GM19397 (cell line): ENCODE results near the gene ADRB1.

Experiments
- ATAC-seq: cut with Tn5 transposase; IDR thresholded peaks from one replicate; pipeline ENCODE4 v1.9.1; 2021; ENCODE audit warnings: mild to moderate bottlenecking, moderate library complexity; ENCODE audit not compliant: unreplicated experiment

ADRB1 gene

DNA sequence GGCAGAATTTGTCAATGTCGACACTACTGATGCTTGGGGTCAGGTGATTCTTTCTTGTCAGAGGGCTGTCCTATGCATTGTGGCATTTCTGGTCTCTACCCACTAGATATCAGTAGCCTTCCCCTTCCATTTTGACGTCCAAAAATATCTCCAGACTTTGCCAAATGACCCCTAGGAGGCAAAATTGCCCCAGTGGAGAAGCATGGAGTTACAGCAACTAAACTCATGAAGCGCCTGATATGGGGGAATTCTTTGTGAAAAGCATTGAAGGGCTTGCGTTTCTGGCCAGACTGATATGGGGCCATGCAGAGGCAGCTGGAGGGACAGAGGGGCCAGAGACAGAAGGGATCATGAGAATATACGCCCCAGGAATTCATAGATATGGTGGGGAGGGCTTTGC, 43.6 kb downstream of the ADRB1 start:
- no peak for ATAC-seq

DNA sequence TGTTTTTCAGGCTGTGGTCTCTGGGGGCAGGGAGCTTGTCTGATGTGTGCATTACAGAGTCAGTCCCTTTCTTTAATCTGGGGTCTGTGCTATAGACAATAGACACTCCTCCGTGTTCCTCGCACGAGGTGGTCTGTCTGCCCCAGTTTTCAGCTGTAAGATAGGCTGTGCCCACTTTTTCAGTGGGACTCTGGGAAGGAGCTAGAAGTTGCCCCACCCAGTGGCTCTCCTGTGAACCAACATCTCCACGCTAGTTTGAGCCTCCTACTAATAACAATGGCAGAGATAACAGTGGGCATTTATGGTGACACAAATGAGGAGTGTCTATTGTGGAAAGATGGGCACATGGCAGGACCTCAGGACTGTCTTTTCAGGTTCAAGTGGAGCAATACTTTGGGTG, 44.0 kb downstream of the ADRB1 start:
- ATAC-seq = no peak

DNA sequence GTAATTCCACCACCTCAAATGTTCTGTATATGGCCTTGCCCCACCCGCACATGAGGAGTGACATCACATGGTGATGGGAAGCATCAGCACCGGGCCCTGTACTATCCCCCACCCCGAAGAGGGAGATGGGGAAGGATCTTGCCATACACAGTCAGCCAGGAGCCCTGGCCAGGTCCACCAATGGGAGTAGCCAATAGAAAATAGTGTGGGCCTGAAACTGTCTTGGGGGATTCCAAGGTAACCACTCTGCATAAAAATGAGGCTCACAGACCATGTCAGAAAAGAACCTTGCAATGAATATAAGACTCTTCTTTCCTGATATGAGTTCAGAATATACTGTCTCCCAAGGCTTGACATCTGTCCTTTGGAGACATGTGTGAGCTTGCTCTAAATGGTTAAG, 51.1 kb downstream of the ADRB1 start:
- ATAC-seq = no peak

DNA sequence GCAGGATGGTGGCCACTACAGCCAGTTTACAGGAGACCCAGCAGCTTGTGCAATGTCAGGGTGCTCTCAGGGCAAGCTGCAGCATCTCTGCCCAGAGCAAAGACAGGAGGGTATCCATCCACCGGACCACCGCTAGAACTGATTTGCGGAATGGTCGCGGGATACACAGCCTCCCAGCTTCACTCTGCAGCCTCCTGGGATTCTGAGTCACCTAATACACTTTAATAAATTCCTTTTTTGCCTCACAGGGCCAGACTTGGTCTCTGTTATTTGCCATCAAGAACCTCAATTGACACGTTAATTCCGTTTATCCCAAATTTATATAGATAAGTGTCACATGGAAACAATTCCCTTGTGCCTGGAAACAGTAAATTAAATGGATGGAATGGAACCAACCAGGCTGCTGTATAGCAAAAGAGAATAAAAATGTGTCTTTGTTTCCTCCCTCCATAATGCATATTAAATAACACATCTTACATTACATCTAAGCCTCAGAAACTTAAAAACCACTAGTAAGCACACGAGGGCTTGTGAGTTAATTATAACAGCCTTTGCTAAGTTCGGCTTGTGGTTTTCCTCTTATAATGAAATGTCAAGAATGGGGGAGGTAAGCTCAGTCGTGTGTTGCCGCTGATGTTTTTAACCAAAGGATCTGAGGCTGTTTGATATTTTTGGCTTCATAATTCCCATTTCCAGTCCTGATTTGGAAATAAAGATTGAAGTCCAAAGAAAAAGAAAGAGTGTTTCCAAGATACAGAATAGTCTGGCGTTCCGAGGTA, 52.1 kb downstream of the ADRB1 start:
- no peak for ATAC-seq
